Endothelial cell of umbilical vein (primary cell): ENCODE data around the gene FAU. TPM values are rescaled to one million over a fixed set of nuclear protein-coding genes. Genes with fewer than 3 reads are reported as not detected.

Experiments used
- BruUV-seq: library from RNA; stranded (reverse); fragments of 400-500 nt; replicated peaks from 2 replicates; lab custom pipeline; 2021; lab: Mats Ljungman, UMichigan
- CTCF ChIA-PET: fragments of 300-600, 350-600 bp; sonication (Branson Sonifier 250); formaldehyde crosslinking; loops from one replicate; lab custom pipeline; 2021; ENCODE audit warnings: antibody characterized with exemption, inconsistent platforms; lab: Charles Lee
- POLR2A ChIA-PET: fragments of 300-600, 350-600 bp; sonication (Branson Sonifier 250); formaldehyde crosslinking; loops from one replicate; lab custom pipeline; 2021; ENCODE audit warnings: antibody characterized with exemption, inconsistent platforms; lab: Charles Lee
- DNase-seq: peaks from one replicate; pipeline ENCODE4 v3.0.0-alpha.2; 2011; ENCODE audit warnings: low read depth, low spot score
- FAIRE-seq: peaks from 2 replicates; lab custom pipeline; 2011; peaks lifted over from hg19 to GRCh38; lab: Jason Lieb, UNC
- H2AFZ ChIP-seq: 2 replicates; pipeline ENCODE4 v1.6.0; 2012; ENCODE audit warnings: low read depth, low read length, control low read depth, inconsistent platforms
- H3K27ac ChIP-seq: 2 replicates; pipeline ENCODE4 v1.5.1; 2011; ENCODE audit warnings: low read depth, mild to moderate bottlenecking, control low read depth, low read length, moderate library complexity; ENCODE audit not compliant: insufficient read depth
- H3K27me3 ChIP-seq, 2 experiments: 2 replicates each; pipeline versions ENCODE4 v1.6.0 to v1.6.1; 2011; ENCODE audit warnings: low read length in 2 of 2, mixed read lengths in 1 of 2; ENCODE audit not compliant: control insufficient read depth in 2 of 2, insufficient read depth in 2 of 2
- H3K36me3 ChIP-seq, 2 experiments: 2 replicates in 1 of 2; 3 replicates in 1 of 2; pipeline ENCODE4 v1.5.1; 2011; ENCODE audit warnings: low read length in 2 of 2, mild to moderate bottlenecking in 1 of 2, moderate library complexity in 1 of 2; ENCODE audit not compliant: control insufficient read depth in 2 of 2, insufficient read depth in 2 of 2; ENCODE audit errors: extremely low read depth in 1 of 2
- H3K4me1 ChIP-seq: 3 replicates; pipeline ENCODE4 v1.5.1; 2011; ENCODE audit warnings: mild to moderate bottlenecking, low read length; ENCODE audit not compliant: control insufficient read depth, insufficient read depth; ENCODE audit errors: extremely low read depth
- H3K4me2 ChIP-seq: 2 replicates; pipeline ENCODE4 v1.6.1; 2011; ENCODE audit warnings: low read length, control low read depth, mixed read lengths; ENCODE audit not compliant: insufficient read depth
- H3K4me3 ChIP-seq, 3 experiments: fragments of 200-600 bp in 1 of 3; sonication (generic), shearing (Covaris generic) in 1 of 3; replicated peaks in 1 of 3; 2 replicates each; pipeline ENCODE4 v1.5.1; 2011 to 2016; ENCODE audit warnings: control low read depth in 3 of 3, low read length in 3 of 3, mild to moderate bottlenecking in 2 of 3, inconsistent platforms in 1 of 3, low read depth in 1 of 3, moderate library complexity in 1 of 3; ENCODE audit not compliant: insufficient read depth in 1 of 3
- H3K79me2 ChIP-seq: 2 replicates; pipeline ENCODE4 v1.6.0; 2012; ENCODE audit warnings: low read length, inconsistent platforms; ENCODE audit not compliant: control insufficient read depth, insufficient read depth
- H3K9ac ChIP-seq: replicated peaks from 2 replicates; pipeline ENCODE3; 2011; ENCODE audit warnings: low read length, control low read depth; ENCODE audit not compliant: insufficient read depth; ENCODE audit errors: extremely low read depth
- H3K9me1 ChIP-seq: replicated peaks from 3 replicates; pipeline ENCODE4 v1.6.0; 2011; ENCODE audit warnings: mild to moderate bottlenecking, low read length; ENCODE audit not compliant: control insufficient read depth, insufficient read depth; ENCODE audit errors: extremely low read depth
- H3K9me3 ChIP-seq: replicated peaks from 2 replicates; pipeline ENCODE4 v1.5.1; 2012; ENCODE audit warnings: low read length, inconsistent platforms; ENCODE audit not compliant: control insufficient read depth, insufficient read depth
- H4K20me1 ChIP-seq: replicated peaks from 2 replicates; pipeline ENCODE3; 2011; ENCODE audit warnings: mild to moderate bottlenecking, low read length; ENCODE audit not compliant: control insufficient read depth, insufficient read depth; ENCODE audit errors: extremely low read depth
- CTCF ChIP-seq, 2 donors: IDR thresholded peaks; 1 replicate in 1 of 2; 2 replicates in 1 of 2; pipeline ENCODE4 v1.5.1; 2011; ENCODE audit warnings: low read length in 2 of 2, mild to moderate bottlenecking in 2 of 2, moderate library complexity in 2 of 2, control low read depth in 1 of 2, inconsistent platforms in 1 of 2, low read depth in 1 of 2; ENCODE audit not compliant: insufficient read depth in 1 of 2; ENCODE audit errors: extremely low read depth in 1 of 2
- EZH2 ChIP-seq: IDR thresholded peaks from 2 replicates; pipeline ENCODE4 v1.6.1; 2012; ENCODE audit warnings: borderline replicate concordance, low read depth, mild to moderate bottlenecking, moderate library complexity, low read length, inconsistent platforms; ENCODE audit not compliant: severe bottlenecking
- FOS ChIP-seq: IDR thresholded peaks from 2 replicates; pipeline ENCODE4 v1.6.1; 2011; ENCODE audit warnings: mild to moderate bottlenecking, low read length, moderate library complexity, borderline replicate concordance; ENCODE audit not compliant: insufficient read depth
- GATA2 ChIP-seq: IDR thresholded peaks from 2 replicates; pipeline ENCODE4 v1.7.0; 2011; ENCODE audit warnings: low read depth, mild to moderate bottlenecking, moderate library complexity, mixed read lengths, low read length; ENCODE audit not compliant: insufficient read length, insufficient read depth
- JUN ChIP-seq: IDR thresholded peaks from 2 replicates; pipeline ENCODE4 v1.6.1; 2011; ENCODE audit warnings: borderline replicate concordance, low read depth; ENCODE audit not compliant: insufficient read length, insufficient read depth
- MYC ChIP-seq: IDR thresholded peaks from one replicate; pipeline ENCODE4 v1.6.1; 2011; ENCODE audit warnings: mild to moderate bottlenecking, low read depth, low read length
- POLR2A ChIP-seq: IDR thresholded peaks from 2 replicates; pipeline ENCODE4 v1.6.1; 2012; ENCODE audit warnings: low read depth, mild to moderate bottlenecking, control low read depth, low read length
- POLR2AphosphoS5 ChIP-seq: IDR thresholded peaks from 2 replicates; pipeline ENCODE4 v1.6.1; 2012; ENCODE audit warnings: low read depth, mild to moderate bottlenecking, control low read depth, low read length, moderate library complexity; ENCODE audit not compliant: insufficient read depth
- dilution Hi-C: fragments of 300-500 bp; cut with MboI; formaldehyde crosslinking; loops from one replicate; pipeline ENCODE4 v1.15.0; 2019; ENCODE audit warnings: low sequenced_read_pairs; ENCODE audit not compliant: extremely low pct_ligation_motif_present
- intact Hi-C: fragments of 100-400 bp; cut with micrococcal nuclease; formaldehyde crosslinking; loops from one replicate; pipeline ENCODE4 v1.10.0; 2022
- polyA plus RNA-seq, 4 experiments: library from polyadenylated mRNA; depleted of rRNA in 3 of 4; stranded (reverse) in 3 of 4; unstranded in 1 of 4; fragments of >200 nt; gene quantifications; 2 replicates each; pipeline versions ENCODE4 v1.2.1 to v1.2.3, GENCODE V29; 2011 to 2012; ENCODE audit warnings: missing spikeins in 1 of 4
- total RNA-seq: library from RNA; stranded (reverse); gene quantifications from 2 replicates; pipeline ENCODE4 v1.2.3, GENCODE V29; 2021
- TF ChIP-seq, protein P1 (sequence below): IDR thresholded peaks from 2 replicates; pipeline ENCODE4 v1.6.1; 2011; ENCODE audit not compliant: insufficient read depth, insufficient read length

The FAU gene
- total and polyA plus RNA-seq, 2 donors (not counting 3 experiments of a cell fraction or from before 2014, with no cell fraction given), result 741 to 746 TPM

DNA sequence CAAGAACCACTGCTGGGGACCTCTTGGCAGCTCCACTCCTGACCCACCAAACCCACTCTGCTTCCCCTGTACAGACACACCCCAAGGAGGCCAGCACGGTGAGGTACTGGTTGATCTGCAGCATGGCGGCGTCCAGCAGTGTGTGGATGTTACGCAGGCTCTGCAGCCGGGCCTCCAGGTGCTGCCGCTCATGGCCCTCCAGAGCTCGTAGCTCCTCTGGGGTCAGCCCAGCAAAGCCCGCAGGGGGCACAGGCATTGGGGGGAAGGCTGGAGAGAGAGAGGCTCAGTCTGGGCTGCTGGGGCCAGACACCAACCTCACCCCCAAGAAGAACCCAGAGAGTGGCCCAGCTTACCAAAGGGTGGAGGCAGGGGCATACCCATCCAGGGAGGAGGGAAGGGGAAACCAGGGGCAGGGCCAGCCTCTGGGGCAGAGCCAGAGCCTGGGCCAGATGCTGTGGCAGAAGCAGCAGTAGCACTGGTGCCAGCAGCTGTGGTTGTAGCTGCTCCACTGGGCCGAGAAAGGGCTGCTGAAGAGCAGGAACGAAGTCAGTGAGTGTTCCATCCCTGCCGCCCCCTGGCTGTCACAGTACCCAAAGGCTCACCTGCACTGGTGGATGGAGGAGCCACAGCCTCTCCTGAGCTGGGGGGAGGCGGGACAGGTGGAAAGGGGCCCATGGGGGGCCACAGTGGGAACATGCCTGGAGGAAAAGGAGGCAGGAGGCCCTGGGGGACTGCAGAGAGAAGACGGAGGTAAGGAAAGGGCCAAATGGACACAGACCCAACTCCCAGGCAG is 7.9 kb upstream of the FAU start:
- intact Hi-C loops (no loop called here), dilution Hi-C loops (no loop called here)
- H3K9me3 ChIP-seq, result no peaks in the 10 kb centered on the region
- H3K36me3 ChIP-seq, result peaks cover 11 to 56% of the 10 kb centered on the region in 2 experiments
- DNase-seq (no peak), FAIRE-seq (no peak)
- TF ChIP-seq MYC, result no peak
- no peak for TF ChIP-seq POLR2A
- TF ChIP-seq, protein P1, sequence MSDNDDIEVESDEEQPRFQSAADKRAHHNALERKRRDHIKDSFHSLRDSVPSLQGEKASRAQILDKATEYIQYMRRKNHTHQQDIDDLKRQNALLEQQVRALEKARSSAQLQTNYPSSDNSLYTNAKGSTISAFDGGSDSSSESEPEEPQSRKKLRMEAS, result no peak
- no peaks in the 10 kb centered on the region for H3K9me1 ChIP-seq
- POLR2A ChIA-PET, result no interaction called here
- no peak overlapping the region for H3K4me3 ChIP-seq
- BruUV-seq, result no TSS peak
- no peaks in the 10 kb centered on the region for H4K20me1 ChIP-seq
- H2AFZ ChIP-seq, result no peak overlapping the region
- CTCF ChIA-PET, result interaction anchor here (2.0 kb wide), 1 partner anchor 12 kb away, joined by 7 read pairs; the partner anchor contains the start of gene ZNHIT2
- no peak overlapping the region for H3K27ac ChIP-seq
- peaks cover 14% of the 10 kb centered on the region for H3K79me2 ChIP-seq
- H3K27me3 ChIP-seq, result no peaks in the 10 kb centered on the region
- no peak overlapping the region for H3K9ac ChIP-seq
- H3K4me2 ChIP-seq, result no peak overlapping the region
- H3K4me1 ChIP-seq, result peaks cover 7% of the 10 kb centered on the region

- no peak for FAIRE-seq
- POLR2A ChIA-PET, result interaction anchor here (1.5 kb wide), 1 partner anchor 11 kb away, joined by 4 read pairs; the partner anchor contains the start of gene ZNHIT2
- BruUV-seq, result TSS peak; percentile 23
- dilution Hi-C loops, result no loop called here
- H3K4me3 ChIP-seq, result no peak overlapping the region
- H3K9me1 ChIP-seq, result no peaks in the 10 kb centered on the region
- H3K79me2 ChIP-seq, result peaks cover 14% of the 10 kb centered on the region
- H4K20me1 ChIP-seq, result no peaks in the 10 kb centered on the region
- H3K27ac ChIP-seq, result no peak overlapping the region
- no peak overlapping the region for H3K9ac ChIP-seq
- no peak overlapping the region for H3K4me2 ChIP-seq
- TF ChIP-seq FOS (no peak), CTCF (IDR thresholded peaks at IDR 0.05; ENCODE audit: extremely low read depth in 1 of 2, insufficient read depth in 1 of 2, low read depth in 1 of 2, low read length in 2 of 2) (no peak), GATA2 (no peak), MYC (no peak), JUN (no peak), POLR2A (no peak), POLR2AphosphoS5 (no peak), EZH2 (no peak)
- TF ChIP-seq, protein P1, result no peak
- peaks cover 6% of the 10 kb centered on the region for H3K4me1 ChIP-seq
- CTCF ChIA-PET, result interaction anchor here (1.2 kb wide), 2 partner anchors 11 to 18 kb away, joined by 3 read pairs; partner anchors contain the start of gene ZNHIT2
- no peak overlapping the region for H2AFZ ChIP-seq
- intact Hi-C loops, result no loop called here
- H3K36me3 ChIP-seq, result peaks cover 11 to 58% of the 10 kb centered on the region in 2 experiments
- H3K9me3 ChIP-seq, result no peaks in the 10 kb centered on the region
- H3K27me3 ChIP-seq, result no peaks in the 10 kb centered on the region
- no peak for DNase-seq
Measured at GRCh38 chr11:65128182-65129145, 6.5 kb upstream of the FAU start.
